WERI-Rb-1 (cell line): Measurements from ENCODE around the gene GRB7.

Experiments used
- DNase-seq: peaks from one replicate; pipeline ENCODE4 v3.0.0-alpha.2; 2020
- H3K27ac ChIP-seq: fragments of 250-450 bp; sonication (Bioruptor Pico); 2 replicates; pipeline ENCODE4 v1.5.1; 2020; ENCODE audit warnings: mild to moderate bottlenecking, moderate library complexity
- H3K27me3 ChIP-seq: fragments of 250-450 bp; sonication (Bioruptor Pico); 2 replicates; pipeline ENCODE4 v1.5.1; 2021; ENCODE audit warnings: mild to moderate bottlenecking, low read depth, moderate library complexity; ENCODE audit not compliant: insufficient read depth, severe bottlenecking
- H3K36me3 ChIP-seq: fragments of 250-450 bp; sonication (Bioruptor Pico); 2 replicates; pipeline ENCODE4 v1.5.1; 2020; ENCODE audit warnings: mild to moderate bottlenecking, moderate library complexity
- H3K4me3 ChIP-seq: 2 replicates; pipeline ENCODE4 v1.5.1; 2011; ENCODE audit warnings: low read depth, mild to moderate bottlenecking, control low read depth, low read length
- H3K9me3 ChIP-seq: fragments of 250-450 bp; sonication (Bioruptor Pico); 2 replicates; pipeline ENCODE4 v1.5.1; 2021; ENCODE audit warnings: mild to moderate bottlenecking, moderate library complexity; ENCODE audit not compliant: severe bottlenecking
- TF ChIP-seq, protein P1 (sequence below): IDR thresholded peaks from 2 replicates; pipeline ENCODE4 v1.5.1; 2011; ENCODE audit warnings: low read depth, mild to moderate bottlenecking, control low read depth, inconsistent platforms, low read length

The GRB7 gene

DNA sequence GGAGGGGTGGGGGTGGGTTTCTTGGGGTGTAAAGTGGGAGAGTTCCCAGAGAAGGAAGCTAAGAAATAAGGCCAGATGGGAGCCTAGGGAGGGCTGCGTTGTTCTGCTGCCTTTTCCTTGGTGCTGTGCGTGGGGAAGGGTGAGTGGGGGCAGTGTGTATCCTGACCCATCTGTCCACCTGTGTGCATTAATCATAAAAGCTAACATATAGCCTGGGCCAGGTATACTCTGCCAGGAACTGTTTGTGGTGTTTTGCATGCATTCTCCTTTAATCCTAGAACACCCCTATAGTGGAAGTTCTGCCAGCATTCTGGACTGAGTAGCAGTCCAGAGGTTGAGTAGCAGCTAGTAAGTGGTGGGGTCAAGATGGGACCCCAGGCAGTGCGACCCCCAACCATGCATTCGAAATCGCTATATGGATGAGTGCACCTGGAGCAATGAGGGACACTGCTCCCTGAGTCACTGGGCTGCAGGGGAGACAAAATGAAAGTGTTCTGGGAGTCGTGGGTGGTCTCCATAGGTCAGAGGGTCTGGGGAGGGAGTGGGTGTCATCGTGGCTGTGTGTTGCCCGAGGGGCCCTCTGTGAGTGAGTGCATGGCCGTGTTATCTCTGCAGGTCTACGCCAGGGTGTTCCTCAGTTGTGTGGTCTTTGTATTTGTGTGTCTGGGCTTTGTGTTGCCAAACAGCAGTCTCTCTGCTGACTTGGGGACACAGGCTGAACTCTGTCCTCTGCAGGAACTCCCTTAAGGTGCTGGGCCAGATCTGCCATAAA, 36.5 kb upstream of the GRB7 start:
- Histone ChIP-seq H3K27ac (0 out of 2 replicates have a peak overlapping the region, but pooled peaks have one; percentile 33), H3K9me3 (no peaks in the 10 kb centered on the region), H3K27me3 (no peaks in the 10 kb centered on the region), H3K36me3 (no peaks in the 10 kb centered on the region), H3K4me3 (no peak overlapping the region)
- TF ChIP-seq, protein P1, sequence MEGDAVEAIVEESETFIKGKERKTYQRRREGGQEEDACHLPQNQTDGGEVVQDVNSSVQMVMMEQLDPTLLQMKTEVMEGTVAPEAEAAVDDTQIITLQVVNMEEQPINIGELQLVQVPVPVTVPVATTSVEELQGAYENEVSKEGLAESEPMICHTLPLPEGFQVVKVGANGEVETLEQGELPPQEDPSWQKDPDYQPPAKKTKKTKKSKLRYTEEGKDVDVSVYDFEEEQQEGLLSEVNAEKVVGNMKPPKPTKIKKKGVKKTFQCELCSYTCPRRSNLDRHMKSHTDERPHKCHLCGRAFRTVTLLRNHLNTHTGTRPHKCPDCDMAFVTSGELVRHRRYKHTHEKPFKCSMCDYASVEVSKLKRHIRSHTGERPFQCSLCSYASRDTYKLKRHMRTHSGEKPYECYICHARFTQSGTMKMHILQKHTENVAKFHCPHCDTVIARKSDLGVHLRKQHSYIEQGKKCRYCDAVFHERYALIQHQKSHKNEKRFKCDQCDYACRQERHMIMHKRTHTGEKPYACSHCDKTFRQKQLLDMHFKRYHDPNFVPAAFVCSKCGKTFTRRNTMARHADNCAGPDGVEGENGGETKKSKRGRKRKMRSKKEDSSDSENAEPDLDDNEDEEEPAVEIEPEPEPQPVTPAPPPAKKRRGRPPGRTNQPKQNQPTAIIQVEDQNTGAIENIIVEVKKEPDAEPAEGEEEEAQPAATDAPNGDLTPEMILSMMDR, result no peak
- DNase-seq, result no peak

DNA sequence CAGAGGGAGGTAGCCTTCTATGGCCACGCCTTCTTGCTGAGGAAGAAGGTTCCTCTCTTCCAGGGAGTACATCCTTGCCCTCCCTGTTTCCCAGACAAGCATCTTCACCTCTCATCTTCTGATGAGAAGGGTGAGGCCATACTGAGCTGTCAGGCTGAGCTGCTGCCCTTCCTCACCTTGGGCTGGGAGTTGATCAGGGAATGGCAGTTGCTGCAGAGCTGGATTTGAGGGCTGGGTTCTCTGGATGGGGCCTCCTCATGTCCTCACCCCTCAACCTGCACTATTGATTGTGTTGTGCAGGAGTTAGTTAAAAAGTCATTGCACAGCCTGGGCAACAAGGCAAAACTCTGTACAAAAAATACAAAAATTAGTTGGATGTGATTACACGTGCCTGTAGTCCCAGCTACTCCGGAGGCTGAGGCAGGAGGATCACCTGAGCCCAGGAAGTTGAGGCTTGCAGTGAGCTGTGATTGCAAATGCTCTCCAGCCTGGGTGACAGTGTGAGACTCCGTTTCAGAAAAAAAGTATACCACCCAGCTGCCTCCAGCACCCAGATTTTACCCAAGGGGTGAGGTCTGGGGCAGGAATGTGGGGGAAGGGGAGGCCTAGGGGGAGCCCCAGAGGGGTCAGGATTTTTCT, 35.8 kb upstream of the GRB7 start:
- DNase-seq, result no peak
- Histone ChIP-seq H3K9me3 (no peaks in the 10 kb centered on the region), H3K27ac (no peak overlapping the region), H3K36me3 (no peaks in the 10 kb centered on the region), H3K4me3 (no peak overlapping the region), H3K27me3 (no peaks in the 10 kb centered on the region)
- TF ChIP-seq, protein P1, result no peak

DNA sequence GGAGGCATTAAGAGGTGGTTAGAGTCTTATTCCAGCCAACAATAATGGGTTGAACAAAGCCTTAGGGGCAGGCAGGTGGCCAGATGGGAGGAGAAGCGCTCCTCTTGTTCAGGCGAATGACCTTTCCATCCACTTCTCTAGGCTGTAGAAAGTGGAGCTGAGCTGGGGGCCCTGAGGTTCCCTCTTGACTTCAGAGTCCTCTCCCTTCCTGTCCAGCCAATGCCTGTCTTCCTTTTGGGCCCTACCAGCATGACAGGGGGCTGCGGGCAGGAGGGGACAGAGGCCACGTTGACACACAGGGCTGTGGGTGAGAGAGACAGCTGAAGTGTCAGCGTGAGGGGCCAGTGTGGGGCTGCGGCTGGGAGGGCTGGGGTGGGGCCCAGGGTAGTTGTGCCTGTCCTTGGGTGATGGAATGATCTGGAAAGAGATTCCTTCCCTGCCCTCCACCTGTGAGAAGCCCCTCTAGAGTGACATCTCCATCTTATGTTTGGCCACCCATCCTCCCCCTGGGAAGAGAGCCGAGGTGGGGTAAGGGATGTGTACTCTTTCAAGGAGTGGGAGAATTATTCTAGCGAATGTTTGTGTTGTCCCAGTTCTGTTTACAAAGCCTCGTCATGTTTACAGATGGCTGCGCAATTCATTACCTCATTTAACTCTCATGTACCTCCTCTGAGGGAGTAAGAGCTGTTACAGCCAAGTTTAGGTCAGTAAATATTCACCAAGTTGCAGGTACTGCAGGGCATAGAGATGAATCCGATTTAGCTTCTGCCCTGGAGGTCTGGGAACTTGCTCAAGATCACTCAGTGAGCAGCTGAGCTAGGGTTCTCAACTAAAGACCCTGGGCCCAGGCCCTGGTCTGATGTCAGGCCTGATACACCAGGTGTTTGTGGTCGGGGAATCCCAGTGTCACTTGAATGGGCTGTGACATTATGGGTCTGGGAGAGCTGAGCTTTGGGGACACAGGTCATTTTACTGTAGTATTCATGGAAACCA, 34.5 kb upstream of the GRB7 start:
- H3K9me3 ChIP-seq, result no peaks in the 10 kb centered on the region
- no peak overlapping the region for H3K4me3 ChIP-seq
- no peaks in the 10 kb centered on the region for H3K27me3 ChIP-seq
- peaks cover 3% of the 10 kb centered on the region; the same call in 1 of the 2 replicates for H3K36me3 ChIP-seq
- peak overlapping the region; percentile 41 for H3K27ac ChIP-seq
- DNase-seq, result no peak
- TF ChIP-seq, protein P1, result no peak

DNA sequence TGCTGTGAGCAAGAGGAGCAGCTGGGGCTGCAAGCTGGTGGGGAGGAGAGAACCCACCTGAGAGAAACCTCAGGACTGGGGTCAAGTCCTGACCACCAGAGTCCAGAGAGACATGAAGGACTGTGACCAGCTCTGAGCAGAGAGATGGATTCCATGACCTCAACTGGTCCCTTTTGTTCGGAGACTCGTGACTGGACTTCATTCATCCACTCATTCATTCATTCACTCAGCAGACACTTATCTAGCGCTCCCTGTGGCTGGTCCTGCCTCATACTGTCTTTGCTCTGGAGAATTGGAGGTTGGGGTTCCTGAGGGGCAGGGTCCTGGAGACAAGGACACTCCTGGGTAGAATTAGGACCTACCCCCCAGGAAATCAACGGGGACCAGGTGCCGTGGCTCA, 33.8 kb upstream of the GRB7 start:
- Histone ChIP-seq H3K36me3 (peaks cover 3% of the 10 kb centered on the region; the same call in 1 of the 2 replicates), H3K27ac (no peak overlapping the region), H3K27me3 (no peaks in the 10 kb centered on the region), H3K9me3 (no peaks in the 10 kb centered on the region), H3K4me3 (no peak overlapping the region)
- no peak for DNase-seq
- TF ChIP-seq, protein P1, result no peak

DNA sequence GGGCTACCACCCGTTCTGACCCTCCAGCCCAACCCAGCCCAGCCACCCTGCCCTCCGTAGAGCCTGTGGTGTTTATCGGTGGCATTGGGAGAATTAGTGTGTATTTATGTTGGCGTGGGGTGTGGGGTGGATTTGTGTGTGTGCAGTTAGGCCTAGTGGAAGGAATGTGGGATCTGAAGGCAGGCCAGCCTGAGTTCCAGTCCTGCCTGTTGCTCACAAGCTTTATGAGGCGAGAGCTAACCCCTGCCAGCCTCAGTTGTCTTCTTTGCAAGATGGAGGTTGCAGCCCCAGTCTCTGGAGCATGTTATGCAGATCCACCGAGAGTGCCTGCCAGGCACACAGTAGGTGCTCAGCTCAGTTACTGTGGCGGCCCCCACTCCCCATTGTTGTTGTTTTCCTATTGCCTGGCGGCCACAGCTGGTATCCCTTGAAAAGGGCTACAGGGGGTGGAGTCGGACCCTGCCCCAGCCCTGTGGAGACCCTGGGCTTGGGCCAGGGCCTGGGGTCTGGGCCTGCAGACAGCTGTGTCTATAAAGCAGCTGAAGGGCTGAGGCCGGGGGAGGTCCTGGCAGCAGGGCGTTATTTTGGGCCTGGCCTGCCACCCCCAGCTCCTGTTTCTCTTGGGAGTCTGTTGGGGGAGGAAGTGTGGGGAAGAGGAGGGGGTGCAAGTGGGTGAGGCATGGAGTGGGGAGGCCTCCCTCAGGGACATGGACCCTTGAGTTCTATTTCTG, 32.8 kb upstream of the GRB7 start:
- H3K9me3 ChIP-seq, result no peaks in the 10 kb centered on the region
- peaks cover 3% of the 10 kb centered on the region; the same call in 1 of the 2 replicates for H3K36me3 ChIP-seq
- no peak overlapping the region for H3K4me3 ChIP-seq
- H3K27ac ChIP-seq, result no peak overlapping the region
- no peak for DNase-seq
- no peaks in the 10 kb centered on the region for H3K27me3 ChIP-seq
- TF ChIP-seq, protein P1, result 0 out of 2 replicates have a peak, but pooled peaks have one; percentile 16
